Measurements from ENCODE around the gene LIPK.
A peak's percentile ranks its signal among the peaks of the same experiment; 100 is the strongest.
"Not testable (repeated sequence)": the region's sequence is repeated elsewhere in the genome, so short reads cannot be mapped to it uniquely, and the experiment has no call there.

LIPK gene, protein sequence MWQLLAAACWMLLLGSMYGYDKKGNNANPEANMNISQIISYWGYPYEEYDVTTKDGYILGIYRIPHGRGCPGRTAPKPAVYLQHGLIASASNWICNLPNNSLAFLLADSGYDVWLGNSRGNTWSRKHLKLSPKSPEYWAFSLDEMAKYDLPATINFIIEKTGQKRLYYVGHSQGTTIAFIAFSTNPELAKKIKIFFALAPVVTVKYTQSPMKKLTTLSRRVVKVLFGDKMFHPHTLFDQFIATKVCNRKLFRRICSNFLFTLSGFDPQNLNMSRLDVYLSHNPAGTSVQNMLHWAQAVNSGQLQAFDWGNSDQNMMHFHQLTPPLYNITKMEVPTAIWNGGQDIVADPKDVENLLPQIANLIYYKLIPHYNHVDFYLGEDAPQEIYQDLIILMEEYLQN

DNA sequence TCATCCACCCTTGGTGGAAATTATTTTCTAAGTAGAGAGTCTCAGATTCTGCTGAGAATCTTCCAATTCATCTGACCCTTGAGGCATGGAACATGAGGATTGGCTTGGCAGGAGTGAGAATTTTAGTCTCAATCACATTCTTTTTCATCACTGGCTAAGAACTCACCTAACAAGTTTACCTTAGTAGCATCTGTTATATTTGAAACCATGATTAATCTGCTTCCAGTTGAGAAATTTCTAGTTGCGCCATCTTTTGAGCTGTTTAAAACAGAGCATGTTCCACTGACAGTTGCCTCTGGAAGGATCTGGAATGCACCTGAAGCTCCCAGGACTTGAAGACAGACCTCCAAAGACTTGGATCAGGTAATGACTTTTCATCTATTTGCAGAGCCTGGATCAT is at the start of gene LIPK:
LIPK (plus strand) TSS at position 292 of the 400 bp plus-strand sequence. CDS start 18,295 bp downstream, outside the sequence.
- no peak for DNase-seq (ENCODE audit: low read depth)

- DNase-seq (ENCODE audit: low read depth) = no peak
These were observed 48.1 kb upstream of the LIPK start for GRCh38 chr10:88657901-88658300.

DNA sequence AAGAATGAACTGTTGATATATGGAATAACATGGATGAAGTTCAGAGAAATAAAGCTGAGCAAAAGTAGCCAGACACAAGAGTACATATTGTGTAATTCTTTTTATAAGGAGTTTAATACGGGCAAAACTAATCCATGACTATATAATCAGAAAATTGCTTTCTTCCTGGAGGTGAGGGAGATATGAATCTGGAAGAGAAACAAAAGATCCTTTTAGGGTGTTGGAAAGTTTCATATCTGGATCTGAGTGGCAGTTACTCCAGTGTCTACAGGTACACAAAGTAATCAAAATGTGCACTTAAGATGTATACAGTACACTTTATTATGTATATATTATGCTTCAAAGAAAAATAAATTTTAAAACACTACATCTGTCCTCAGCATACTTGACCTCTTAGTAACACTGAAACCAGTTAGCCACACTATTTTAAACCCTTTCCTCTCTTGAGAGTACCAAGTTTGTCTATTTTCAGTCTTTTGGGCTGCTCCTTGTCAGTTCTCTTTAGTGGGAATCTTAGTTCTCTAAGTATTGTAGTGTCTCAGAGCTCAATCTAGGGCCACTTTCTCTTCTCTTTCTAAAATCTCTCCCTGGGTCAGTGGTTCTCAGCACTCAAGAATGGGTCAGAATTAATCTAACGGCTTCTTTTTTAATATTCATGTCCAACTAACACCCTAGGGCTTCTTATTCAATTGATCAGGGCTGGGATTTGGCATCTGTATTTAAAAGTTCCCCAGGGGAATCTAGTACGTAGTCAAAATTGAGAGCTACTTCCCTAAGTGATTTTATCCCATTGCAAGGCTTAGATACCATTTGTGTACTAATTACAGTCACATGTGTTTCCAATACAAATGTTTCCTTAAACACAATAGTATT is 46.1 kb upstream of the LIPK start:
- no peak for DNase-seq (ENCODE audit: low read depth)

- no peak for DNase-seq (ENCODE audit: low read depth)
These were observed 45.5 kb upstream of the LIPK start for GRCh38 chr10:88660598-88660884.

GRCh38 chr10:88661018-88661417 is 45.0 kb upstream of the LIPK start:
- DNase-seq (ENCODE audit: low read depth) = no peak

- no peak for DNase-seq (ENCODE audit: low read depth)
These were observed 44.5 kb upstream of the LIPK start for GRCh38 chr10:88661577-88661976.

DNA sequence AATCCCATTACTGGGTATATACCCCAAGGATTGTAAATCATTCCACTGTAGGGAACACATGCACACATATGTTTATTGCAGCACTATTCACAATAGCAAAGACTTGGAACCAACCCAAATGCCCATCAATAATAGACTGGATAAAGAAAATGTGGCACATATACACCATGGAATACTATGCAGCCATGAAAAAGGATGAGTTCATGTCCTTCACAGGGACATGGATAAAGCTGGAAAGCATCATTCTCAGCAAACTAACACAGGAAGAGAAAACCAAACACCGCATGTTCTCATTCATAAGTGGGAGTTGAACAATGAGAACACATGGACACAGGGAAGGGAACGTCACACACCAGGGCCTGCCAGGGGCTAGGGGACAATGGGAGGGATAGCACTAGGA is 42.9 kb upstream of the LIPK start:
- not testable (repeated sequence) for DNase-seq (ENCODE audit: low read depth)

DNA sequence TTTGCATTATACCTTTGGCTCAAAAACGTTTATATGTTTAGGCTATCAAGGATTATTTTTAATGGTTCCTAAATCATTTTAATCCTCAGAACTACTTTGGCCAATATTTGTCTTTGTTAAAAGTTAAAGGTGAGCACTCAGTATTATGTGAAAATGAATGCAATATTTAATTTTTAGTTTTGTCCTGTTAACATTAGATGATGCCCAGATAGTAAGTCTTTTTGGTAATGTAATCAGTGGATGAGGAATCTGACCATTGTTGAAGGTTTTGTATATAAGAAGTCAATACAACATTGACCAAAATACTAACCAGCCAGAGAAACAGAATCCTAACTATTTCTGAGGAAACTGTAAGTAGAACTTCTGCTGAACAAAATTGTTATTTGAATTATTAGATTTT is 41.9 kb upstream of the LIPK start, which contains the start of gene LIPF:
LIPF (plus strand) TSS at position 301 of the 400 bp plus-strand sequence. CDS start 2,856 bp downstream, outside the sequence.
- DNase-seq (ENCODE audit: low read depth) = no peak

DNA sequence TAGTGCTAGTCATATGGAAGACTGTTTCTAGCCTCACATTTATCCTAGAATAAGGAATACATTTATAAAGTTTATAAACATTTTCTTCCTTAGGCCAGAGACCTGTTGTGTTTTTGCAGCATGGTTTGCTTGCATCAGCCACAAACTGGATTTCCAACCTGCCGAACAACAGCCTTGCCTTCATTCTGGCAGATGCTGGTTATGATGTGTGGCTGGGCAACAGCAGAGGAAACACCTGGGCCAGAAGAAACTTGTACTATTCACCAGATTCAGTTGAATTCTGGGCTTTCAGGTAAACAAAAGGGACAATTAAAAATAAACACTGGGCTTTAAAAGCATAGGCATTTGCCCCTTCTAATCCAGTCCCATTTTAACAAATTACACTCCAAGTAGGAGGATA is 37.6 kb upstream of the LIPK start:
- no peak for DNase-seq (ENCODE audit: low read depth)

DNA sequence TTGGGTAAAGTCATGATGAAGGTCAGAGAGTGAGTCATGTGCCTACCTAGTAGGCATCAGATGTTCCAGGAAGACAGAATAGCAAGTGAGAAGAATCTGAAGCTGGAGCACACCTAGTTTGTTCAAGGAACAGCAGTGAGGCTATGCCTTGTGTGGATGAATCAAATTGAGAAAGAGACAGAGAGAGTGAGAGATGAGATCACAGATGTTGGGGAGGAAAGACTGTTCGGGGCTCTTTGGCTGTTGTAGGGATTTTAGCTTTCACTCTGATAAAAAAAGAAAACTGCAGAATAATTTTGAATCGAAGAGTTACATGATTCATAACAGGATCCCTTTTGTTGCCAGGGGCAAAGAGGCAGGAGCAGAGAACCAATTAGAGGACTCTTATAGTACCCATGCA is 35.6 kb upstream of the LIPK start:
- no peak for DNase-seq (ENCODE audit: low read depth)

- no peak for DNase-seq (ENCODE audit: low read depth)
These were observed 34.0 kb upstream of the LIPK start for GRCh38 chr10:88672041-88672440.

DNA sequence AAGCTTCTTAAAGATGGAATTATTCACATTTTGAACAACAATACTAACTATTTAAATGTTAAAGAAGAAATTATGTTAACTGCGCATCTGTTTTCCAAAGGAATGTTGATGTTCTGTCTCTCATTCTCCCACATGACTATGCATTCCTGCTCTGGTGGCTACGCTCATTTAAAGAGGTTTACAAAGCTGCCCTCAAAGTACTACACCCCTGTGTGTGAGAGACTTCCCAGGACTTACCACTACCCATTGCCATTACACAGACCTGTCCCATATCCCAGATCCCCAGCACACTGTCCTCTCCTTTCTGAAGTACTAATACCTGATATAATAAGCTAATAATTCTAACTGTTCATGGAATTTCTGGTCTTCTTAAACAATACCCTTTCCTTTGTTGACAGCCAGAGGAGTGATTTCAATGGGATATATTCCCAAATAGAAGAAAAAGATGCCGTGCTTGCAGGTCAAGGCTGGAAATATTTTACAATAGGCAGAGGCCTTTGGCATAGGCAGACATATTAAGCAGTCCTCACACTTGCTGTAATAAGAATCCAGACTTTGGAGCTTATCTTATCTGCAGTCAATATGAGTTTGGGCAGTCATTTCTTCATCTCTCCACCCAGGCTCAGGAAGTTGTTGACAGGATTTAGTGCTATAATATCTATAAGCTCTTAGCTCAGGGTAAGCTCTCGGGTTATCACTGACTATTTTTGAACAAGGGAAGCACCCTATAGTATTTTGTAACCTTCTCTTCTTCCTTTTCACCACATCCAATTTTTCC is 29.6 kb upstream of the LIPK start:
- DNase-seq (ENCODE audit: low read depth) = no peak

- DNase-seq (ENCODE audit: low read depth) = no peak
These were observed 25.1 kb upstream of the LIPK start for GRCh38 chr10:88680958-88681357.

- DNase-seq (ENCODE audit: low read depth) = no peak
These were observed 23.6 kb upstream of the LIPK start for GRCh38 chr10:88682491-88682890.

DNA sequence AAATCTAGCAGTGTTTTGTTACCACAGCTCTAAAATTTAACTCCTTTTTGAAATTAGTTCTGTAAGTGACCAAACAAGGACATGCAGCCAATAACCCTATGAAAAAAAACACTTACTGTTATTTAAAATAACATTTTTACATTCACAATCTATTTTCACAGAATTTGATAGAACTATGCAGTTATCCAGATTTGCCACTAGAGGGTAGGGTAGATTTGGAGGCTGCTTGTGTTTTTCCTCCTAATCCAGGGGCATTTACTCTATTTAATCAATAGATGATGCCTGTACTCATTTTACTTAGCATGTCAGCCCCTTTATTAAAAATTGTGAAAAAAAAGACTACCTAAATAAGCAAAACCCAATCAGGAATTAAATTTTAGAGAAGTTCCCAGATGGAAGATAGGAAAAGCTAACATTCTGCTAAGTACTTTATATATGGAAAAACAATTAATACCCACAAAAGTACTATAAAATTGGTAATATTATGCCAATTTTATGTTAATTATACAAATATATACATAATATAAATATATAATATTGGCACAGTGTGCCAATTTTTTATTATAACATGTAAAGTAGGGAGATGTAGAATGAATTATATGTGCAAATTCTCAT is 18.1 kb upstream of the LIPK start:
- no peak for DNase-seq (ENCODE audit: low read depth)

- no peak for DNase-seq (ENCODE audit: low read depth)
These were observed 16.7 kb upstream of the LIPK start for GRCh38 chr10:88689366-88689765.

- DNase-seq (ENCODE audit: low read depth) = no peak
These were observed 12.5 kb upstream of the LIPK start for GRCh38 chr10:88693392-88694020.

DNA sequence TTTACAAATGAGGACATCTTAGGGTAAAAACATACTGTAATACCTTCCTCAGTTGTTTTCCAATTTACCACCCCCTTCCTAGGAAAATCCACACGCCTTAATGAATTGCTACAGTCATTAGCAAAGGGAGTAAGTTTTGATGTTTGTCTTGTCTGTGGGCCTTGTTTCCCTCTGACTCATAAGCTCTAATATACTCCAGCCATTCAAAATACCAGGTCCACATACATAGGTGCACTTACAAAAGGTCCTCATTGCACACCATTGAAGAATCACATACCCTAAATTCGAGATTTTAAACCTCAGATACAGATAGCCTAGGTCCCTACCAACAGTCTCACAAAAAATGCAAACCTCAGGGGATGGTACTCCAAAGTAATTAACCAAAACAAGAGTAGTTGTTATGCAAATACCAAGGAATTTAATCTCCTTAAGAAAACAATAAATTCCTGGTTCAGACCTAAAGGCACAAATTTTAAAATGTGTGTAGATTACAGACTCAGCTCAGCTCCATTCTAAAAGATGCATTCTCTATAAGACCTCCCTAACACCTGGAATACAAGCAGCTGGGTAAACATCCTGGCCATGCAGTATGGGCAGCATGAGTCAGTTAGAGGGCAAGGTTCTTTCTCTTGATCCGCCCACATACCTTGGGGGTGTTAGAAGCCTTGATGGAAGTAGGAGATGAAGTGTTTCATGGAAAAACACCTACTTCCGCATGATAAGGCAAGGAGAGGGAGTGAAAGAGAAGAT is 3.0 kb upstream of the LIPK start:
- peak; percentile 60 for DNase-seq (ENCODE audit: low read depth)

GRCh38 chr10:88707429-88708155 is 1.5 kb downstream of the LIPK start:
- DNase-seq (ENCODE audit: low read depth) = peak; percentile 50

DNA sequence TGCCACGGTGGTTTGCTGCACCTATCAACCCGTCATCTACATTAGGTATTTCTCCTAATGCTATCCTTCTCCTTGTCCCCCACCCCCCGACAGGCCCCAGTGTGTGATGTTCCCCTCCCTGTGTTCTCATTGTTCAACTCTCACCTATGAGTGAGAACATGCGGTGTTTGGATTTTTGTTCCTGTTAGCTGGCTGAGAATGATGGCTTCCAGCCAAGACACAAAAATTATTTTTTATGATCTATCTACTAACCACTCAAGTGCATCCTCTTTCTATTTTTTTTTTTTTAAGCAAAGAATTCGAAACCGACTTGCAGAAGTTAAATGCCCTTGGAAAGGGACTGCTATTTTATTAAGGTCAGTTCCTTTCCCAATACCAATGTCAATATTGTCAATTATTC is 3.3 kb downstream of the LIPK start:
- DNase-seq (ENCODE audit: low read depth) = not testable (repeated sequence)

All from non-pigmented ciliary epithelial cell (primary cell).